GM15510 (cell line): ENCODE measurements around the gene SPINT1.

Experiments
- POLR2A ChIP-seq: IDR thresholded peaks from 3 replicates; pipeline ENCODE4 v1.6.1; 2011; ENCODE audit warnings: borderline replicate concordance; ENCODE audit not compliant: insufficient read length; ENCODE audit errors: extremely low read depth

Gene SPINT1

GRCh38 chr15:40867199-40867598, 23.4 kb downstream of the SPINT1 start:
- no peak for TF ChIP-seq POLR2A

- no peak for TF ChIP-seq POLR2A
These were observed 25.8 kb downstream of the SPINT1 start for GRCh38 chr15:40869686-40870085.

GRCh38 chr15:40870716-40871115, 26.9 kb downstream of the SPINT1 start:
- TF ChIP-seq POLR2A, result no peak

- TF ChIP-seq POLR2A, result peak; percentile 21
These were observed 28.1 kb downstream of the SPINT1 start for GRCh38 chr15:40871749-40872617.

- no peak for TF ChIP-seq POLR2A
These were observed 29.2 kb downstream of the SPINT1 start for GRCh38 chr15:40872791-40873693.

GRCh38 chr15:40873694-40874561, 30.1 kb downstream of the SPINT1 start, which contains the start of gene RHOV:
RHOV (minus strand) TSS chr15:40874234; CDS start chr15:40874139, 95 bp downstream.
- TF ChIP-seq POLR2A, result peak; percentile 62

GRCh38 chr15:40875991-40876730, 32.3 kb downstream of the SPINT1 start:
- TF ChIP-seq POLR2A, result no peak

GRCh38 chr15:40877694-40878093, 33.8 kb downstream of the SPINT1 start:
- no peak for TF ChIP-seq POLR2A

GRCh38 chr15:40878785-40879184, 34.9 kb downstream of the SPINT1 start:
- TF ChIP-seq POLR2A, result no peak

- TF ChIP-seq POLR2A, result no peak
These were observed 35.8 kb downstream of the SPINT1 start for GRCh38 chr15:40879609-40880008.

- TF ChIP-seq POLR2A, result no peak
These were observed 37.5 kb downstream of the SPINT1 start for GRCh38 chr15:40881351-40881750.

GRCh38 chr15:40886586-40886985, 42.7 kb downstream of the SPINT1 start:
- no peak for TF ChIP-seq POLR2A

GRCh38 chr15:40889112-40889511, 45.3 kb downstream of the SPINT1 start:
- no peak for TF ChIP-seq POLR2A

- TF ChIP-seq POLR2A, result no peak
These were observed 47.3 kb downstream of the SPINT1 start for GRCh38 chr15:40891138-40891537.

- TF ChIP-seq POLR2A, result no peak
These were observed 48.1 kb downstream of the SPINT1 start for GRCh38 chr15:40891810-40892446.
